H1 (cell line): ENCODE measurements around the gene DCBLD1. TPM values are rescaled to one million over a fixed set of nuclear protein-coding genes. Genes with fewer than 3 reads are reported as not detected.

Source experiments
- CTCF ChIA-PET: fragments of 300-600 bp; sonication (Branson Sonifier 250); formaldehyde crosslinking; loops from one replicate; lab custom pipeline; 2021; ENCODE audit not compliant: partially characterized antibody; lab: Charles Lee
- POLR2A ChIA-PET: fragments of 300-600 bp; sonication (Branson Sonifier 250); formaldehyde crosslinking; loops from one replicate; lab custom pipeline; 2021; ENCODE audit warnings: inconsistent platforms; ENCODE audit not compliant: partially characterized antibody; lab: Charles Lee
- DNase-seq, 2 experiments: peaks; one replicate each; pipeline versions ENCODE4 v3.0.0 to v3.0.0-alpha.2; 2010 to 2022; ENCODE audit warnings: low spot score in 2 of 2, low read depth in 1 of 2, mixed read lengths in 1 of 2
- FAIRE-seq: peaks from 2 replicates; lab custom pipeline; 2011; peaks lifted over from hg19 to GRCh38; lab: Jason Lieb, UNC
- H2AFZ ChIP-seq: 2 replicates; pipeline ENCODE4 v1.8.1; 2012; ENCODE audit warnings: low read length, inconsistent platforms
- H2AK5ac ChIP-seq: 2 replicates; pipeline ENCODE4 v1.6.1; 2013; ENCODE audit warnings: low read depth, low read length
- H2BK120ac ChIP-seq: replicated peaks from 2 replicates; pipeline ENCODE3; 2013; ENCODE audit warnings: low read depth, low read length, inconsistent platforms
- H2BK12ac ChIP-seq: 2 replicates; pipeline ENCODE4 v1.6.1; 2013; ENCODE audit warnings: low read depth, low read length
- H2BK15ac ChIP-seq: 2 replicates; pipeline ENCODE4 v1.6.1; 2013; ENCODE audit warnings: low read length
- H2BK20ac ChIP-seq: 2 replicates; pipeline ENCODE4 v1.6.1; 2013; ENCODE audit warnings: low read length
- H2BK5ac ChIP-seq: 2 replicates; pipeline ENCODE4 v1.6.1; 2013; ENCODE audit warnings: low read depth, low read length
- H3K14ac ChIP-seq: 2 replicates; pipeline ENCODE4 v1.6.1; 2013; ENCODE audit warnings: inconsistent platforms; ENCODE audit not compliant: insufficient read length
- H3K18ac ChIP-seq: 2 replicates; pipeline ENCODE4 v1.6.1; 2013; ENCODE audit warnings: low read length; ENCODE audit errors: extremely low read depth
- H3K23ac ChIP-seq: 2 replicates; pipeline ENCODE4 v1.6.1; 2013; ENCODE audit warnings: inconsistent platforms; ENCODE audit not compliant: insufficient read length
- H3K23me2 ChIP-seq: 2 replicates; pipeline ENCODE4 v1.6.1; 2013; ENCODE audit warnings: low read depth, low read length
- H3K27ac ChIP-seq: 2 replicates; pipeline ENCODE4 v1.6.1; 2011; ENCODE audit warnings: low read depth, low read length, inconsistent platforms
- H3K27me3 ChIP-seq, 4 experiments: replicated peaks in 1 of 4; 1 replicate in 1 of 4; 2 replicates in 3 of 4; pipeline versions ENCODE4 v1.6.1 to v1.8.1; 2011 to 2013; ENCODE audit warnings: low read length in 3 of 4, mild to moderate bottlenecking in 3 of 4, inconsistent platforms in 2 of 4, mixed read lengths in 2 of 4, moderate library complexity in 1 of 4; ENCODE audit not compliant: control insufficient read depth in 3 of 4, insufficient read depth in 3 of 4; ENCODE audit errors: extremely low read depth in 1 of 4
- H3K36me3 ChIP-seq, 4 experiments: 2 replicates each; pipeline versions ENCODE4 v1.6.1 to v1.8.1; 2011 to 2013; ENCODE audit warnings: mild to moderate bottlenecking in 4 of 4, low read length in 3 of 4, moderate library complexity in 2 of 4, control low read depth in 1 of 4, inconsistent platforms in 1 of 4; ENCODE audit not compliant: insufficient read depth in 4 of 4, control insufficient read depth in 2 of 4
- H3K4ac ChIP-seq: replicated peaks from 2 replicates; pipeline ENCODE3; 2013; ENCODE audit warnings: low read length, low read depth, mixed read lengths, inconsistent platforms; ENCODE audit not compliant: insufficient read length
- H3K4me1 ChIP-seq, 4 experiments: replicated peaks in 1 of 4; 1 replicate in 1 of 4; 2 replicates in 3 of 4; pipeline versions ENCODE4 v1.6.1 to v1.8.1; 2011 to 2013; ENCODE audit warnings: low read length in 3 of 4, inconsistent platforms in 2 of 4, mixed read lengths in 1 of 4; ENCODE audit not compliant: insufficient read depth in 4 of 4, control insufficient read depth in 3 of 4
- H3K4me2 ChIP-seq, 2 experiments: 2 replicates each; pipeline versions ENCODE4 v1.6.1 to v1.8.1; 2011 to 2013; ENCODE audit warnings: low read depth in 2 of 2, low read length in 2 of 2, control low read depth in 1 of 2, inconsistent platforms in 1 of 2, mild to moderate bottlenecking in 1 of 2; ENCODE audit not compliant: insufficient read depth in 1 of 2
- H3K4me3 ChIP-seq, 4 experiments: fragments of 200-600, 300-600 bp in 1 of 4; sonication (generic), shearing (Covaris generic), sonication (Bioruptor Twin) in 1 of 4; 2 replicates each; pipeline versions ENCODE4 v1.5.1 to v1.8.1; 2011 to 2016; ENCODE audit warnings: low read length in 4 of 4, low read depth in 3 of 4, control low read depth in 2 of 4, inconsistent platforms in 2 of 4, mild to moderate bottlenecking in 2 of 4, mixed read lengths in 1 of 4, moderate library complexity in 1 of 4; ENCODE audit not compliant: insufficient read depth in 2 of 4; ENCODE audit errors: extremely low read depth in 1 of 4
- H3K56ac ChIP-seq: replicated peaks from 2 replicates; pipeline ENCODE3; 2013; ENCODE audit warnings: low read depth, mild to moderate bottlenecking, mixed read lengths, low read length, inconsistent platforms; ENCODE audit not compliant: insufficient read length
- H3K79me1 ChIP-seq: 2 replicates; pipeline ENCODE4 v1.6.1; 2013; ENCODE audit warnings: low read depth, low read length, control low read depth
- H3K79me2 ChIP-seq, 2 experiments: 2 replicates each; pipeline versions ENCODE4 v1.6.1 to v1.8.1; 2012 to 2013; ENCODE audit warnings: low read length in 2 of 2, mild to moderate bottlenecking in 2 of 2, inconsistent platforms in 1 of 2; ENCODE audit not compliant: insufficient read depth in 2 of 2, control insufficient read depth in 1 of 2
- H3K9ac ChIP-seq, 4 experiments: replicated peaks in 1 of 4; 1 replicate in 1 of 4; 2 replicates in 3 of 4; pipeline versions ENCODE4 v1.6.1 to v1.8.1; 2011 to 2013; ENCODE audit warnings: low read depth in 3 of 4, low read length in 3 of 4, control low read depth in 2 of 4, mild to moderate bottlenecking in 2 of 4, moderate library complexity in 2 of 4, inconsistent platforms in 1 of 4; ENCODE audit errors: extremely low read depth in 1 of 4
- H3K9me3 ChIP-seq, 2 experiments: 2 replicates each; pipeline versions ENCODE4 v1.6.1 to v1.8.1; 2012 to 2013; ENCODE audit warnings: mild to moderate bottlenecking in 2 of 2, moderate library complexity in 2 of 2, control low read depth in 1 of 2, inconsistent platforms in 1 of 2, low read depth in 1 of 2, low read length in 1 of 2, mixed read lengths in 1 of 2; ENCODE audit not compliant: insufficient read depth in 2 of 2
- H4K20me1 ChIP-seq, 2 experiments: replicated peaks in 1 of 2; 2 replicates each; pipeline versions ENCODE3 to v1.8.1; 2011 to 2013; ENCODE audit warnings: inconsistent platforms in 2 of 2, low read length in 2 of 2, mild to moderate bottlenecking in 1 of 2; ENCODE audit not compliant: insufficient read depth in 2 of 2, control insufficient read depth in 1 of 2
- H4K5ac ChIP-seq: 2 replicates; pipeline ENCODE4 v1.6.1; 2013; ENCODE audit warnings: low read length, low read depth, mixed read lengths, inconsistent platforms; ENCODE audit not compliant: insufficient read length
- H4K8ac ChIP-seq: 2 replicates; pipeline ENCODE4 v1.8.0; 2013; ENCODE audit warnings: mild to moderate bottlenecking, moderate library complexity, low read length, inconsistent platforms; ENCODE audit not compliant: insufficient read depth; ENCODE audit errors: extremely low read depth
- H4K91ac ChIP-seq: replicated peaks from 2 replicates; pipeline ENCODE3; 2013; ENCODE audit warnings: low read length, mixed read lengths, inconsistent platforms; ENCODE audit not compliant: insufficient read length
- CEBPB ChIP-seq: IDR thresholded peaks from 2 replicates; pipeline ENCODE4 v1.6.1; 2012; ENCODE audit warnings: low read depth, low read length
- HDAC6 ChIP-seq: IDR thresholded peaks from one replicate; pipeline ENCODE4 v1.7.1; 2012; ENCODE audit warnings: low read depth, mild to moderate bottlenecking, inconsistent platforms, low read length, moderate library complexity
- JUND ChIP-seq: IDR thresholded peaks from 2 replicates; pipeline ENCODE4 v1.6.1; 2011; ENCODE audit warnings: mild to moderate bottlenecking, improper control_type of control experiment, low read length
- KDM5A ChIP-seq: fragments of 200-600 bp; IDR thresholded peaks from 2 replicates; pipeline ENCODE4 v1.7.1; 2012; ENCODE audit warnings: mild to moderate bottlenecking, low read length, inconsistent platforms, mixed read lengths
- POU5F1 ChIP-seq: IDR thresholded peaks from 2 replicates; pipeline ENCODE4 v1.6.1; 2011; ENCODE audit warnings: low read depth, mild to moderate bottlenecking, low read length, moderate library complexity
- RAD21 ChIP-seq, 2 experiments: IDR thresholded peaks in 1 of 2; conservative IDR thresholded peaks in 1 of 2; 2 replicates each; pipeline ENCODE4 v1.6.1; 2011; ENCODE audit warnings: low read depth in 2 of 2, low read length in 2 of 2, improper control_type of control experiment in 1 of 2, inconsistent platforms in 1 of 2, mild to moderate bottlenecking in 1 of 2, moderate library complexity in 1 of 2
- SIRT6 ChIP-seq: IDR thresholded peaks from one replicate; pipeline ENCODE4 v1.7.1; 2012; ENCODE audit warnings: low read length, inconsistent platforms
- SP2 ChIP-seq: IDR thresholded peaks from 2 replicates; pipeline ENCODE4 v1.6.1; 2012; ENCODE audit warnings: mild to moderate bottlenecking, low read length, inconsistent platforms
- SUZ12 ChIP-seq: fragments of 200-600 bp; sonication (generic); IDR thresholded peaks from 2 replicates; pipeline ENCODE4 v1.6.1; 2012; ENCODE audit warnings: mild to moderate bottlenecking, inconsistent platforms, low read length, moderate library complexity, mixed read lengths
- TAF1 ChIP-seq: IDR thresholded peaks from 2 replicates; pipeline ENCODE4 v1.6.1; 2011; ENCODE audit warnings: mild to moderate bottlenecking, low read depth, low read length
- WGBS, 2 experiments: shearing (Covaris generic) in 1 of 2; methylation state at CpG; one replicate each; pipeline versions ENCODE4 v1.1.6 to v1.1.7; 2013 to 2015; ENCODE audit warnings: low lambda C conversion rate in 2 of 2, mixed read lengths in 2 of 2, inconsistent platforms in 1 of 2, low coverage in 1 of 2, missing lambda C conversion rate in 1 of 2; ENCODE audit not compliant: insufficient replicate concordance in 2 of 2, insufficient coverage in 1 of 2, insufficient read length in 1 of 2; ENCODE audit errors: extremely low coverage in 1 of 2, missing lambda C conversion rate in 1 of 2; 5-methylcytosine and 5-hydroxymethylcytosine counted together
- polyA plus RNA-seq, 7 experiments: library from polyadenylated mRNA; depleted of rRNA in 3 of 7; stranded (reverse) in 5 of 7; unstranded in 2 of 7; fragments of >200 nt in 5 of 7; fragments of 200-250 nt in 2 of 7; gene quantifications; 1 replicate in 5 of 7; 2 replicates in 1 of 7; 4 replicates in 1 of 7; pipeline versions ENCODE4 v1.2.1 to v1.2.3, GENCODE V29; 2011 to 2013; ENCODE audit warnings: missing spikeins in 2 of 7, mixed read lengths in 2 of 7
- total RNA-seq: library from RNA; stranded (reverse); fragmentation: NEBNext Ultra II Directional; extraction: Animal tissue kit (Norgen Biotek cat#: 25700); gene quantifications from 2 replicates; pipeline ENCODE4 v1.2.1, GENCODE V29; 2021

The DCBLD1 gene
- total and polyA plus RNA-seq, 2 of the 8 experiments (the other 6 are each of a cell fraction or from before 2014, with no cell fraction given): 3.9 to 11.2 TPM

GRCh38 chr6:117557951-117558350, 75.5 kb downstream of the DCBLD1 start:
- Histone ChIP-seq H2BK5ac (no peak overlapping the region), H3K4me3 (no peak overlapping the region), H2BK15ac (no peak overlapping the region), H3K9ac (no peak overlapping the region), H2AFZ (no peak overlapping the region), H3K9me3 (no peaks in the 10 kb centered on the region), H3K4me1 (no peaks in the 10 kb centered on the region), H2AK5ac (no peak overlapping the region), H3K4ac (no peak overlapping the region), H3K27me3 (no peaks in the 10 kb centered on the region), H3K23ac (no peak overlapping the region), H2BK20ac (no peak overlapping the region), H4K8ac (no peak overlapping the region), H3K36me3 (peaks cover 0 to 5% (median under 1%) of the 10 kb centered on the region in 4 experiments; a peak in 3 of 8 replicates), H3K14ac (no peak overlapping the region), H2BK120ac (no peak overlapping the region), H3K56ac (no peak overlapping the region), H3K23me2 (no peaks in the 10 kb centered on the region), H3K79me2 (no peaks in the 10 kb centered on the region), H3K18ac (no peak overlapping the region), H4K91ac (no peak overlapping the region), H4K5ac (no peak overlapping the region), H3K27ac (no peak overlapping the region), H3K79me1 (no peaks in the 10 kb centered on the region), H4K20me1 (no peaks in the 10 kb centered on the region), H3K4me2 (no peak overlapping the region), H2BK12ac (no peak overlapping the region)
- no peak for DNase-seq
- 90% methylated on average over 3 of the region's 3 CpGs; no CpG with 5 or more reads in 1 of the 2 experiments for WGBS, 2 experiments
- POLR2A ChIA-PET: interaction anchor here (1.8 kb wide), 1 partner anchor 44 kb away, joined by 4 read pairs; the partner anchor contains the start of gene GOPC
- CTCF ChIA-PET: interaction anchor here (0.8 to 6.0 kb wide), 6 partner anchors 16 to 113 kb away, joined by 3 to 57 read pairs (median 8); no protein-coding TSS in a partner anchor
- no peak for FAIRE-seq
- TF ChIP-seq POU5F1 (no peak), SIRT6 (no peak), KDM5A (no peak), HDAC6 (no peak), TAF1 (no peak), RAD21 (IDR thresholded peaks at IDR 0.05 in 1 of 2, conservative IDR thresholded peaks at IDR 0.05 in 1 of 2; ENCODE audit: low read depth in 2 of 2, low read length in 2 of 2) (no peak), CEBPB (no peak), JUND (no peak), SUZ12 (no peak), SP2 (no peak)
